ENCODE measurements around the gene IGF1R. TPM values are rescaled to one million over a fixed set of nuclear protein-coding genes. Genes with fewer than 3 reads are reported as not detected.
A peak's percentile ranks its signal among the peaks of the same experiment; 100 is the strongest.

IGF1R gene
- total RNA-seq, 1 donor from 2014 or later, result 131 TPM

DNA sequence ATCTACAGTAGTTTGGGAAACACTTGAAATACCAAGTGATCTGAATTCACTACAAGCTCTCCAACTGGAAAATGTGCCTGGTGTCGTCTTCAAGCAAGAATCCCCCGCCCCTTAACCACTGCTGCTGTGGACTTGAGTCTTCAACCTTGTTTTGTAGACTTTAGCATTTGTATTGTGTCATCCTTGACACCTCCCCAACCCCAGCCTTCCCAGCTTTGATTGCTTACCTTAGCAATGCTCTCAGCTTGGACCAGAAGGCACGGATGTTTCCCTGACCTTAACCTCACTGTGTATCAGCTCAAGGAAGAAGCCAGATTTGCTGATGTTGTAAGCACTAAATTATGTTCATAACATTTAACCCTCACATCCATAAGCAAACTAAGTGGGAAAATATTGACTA is 146.4 kb downstream of the IGF1R start:
- H3K27ac Mint-ChIP-seq (ENCODE audit: unreplicated experiment), result no peak overlapping the region
- H3K4me3 Mint-ChIP-seq (ENCODE audit: unreplicated experiment), result no peak overlapping the region
- peaks cover 7% of the 10 kb centered on the region for H3K36me3 Mint-ChIP-seq (ENCODE audit: low read depth, unreplicated experiment)
- TF ChIP-seq CTCF (IDR thresholded peaks at IDR 0.05; ENCODE audit: unreplicated experiment), result no peak
- H3K27me3 Mint-ChIP-seq (ENCODE audit: unreplicated experiment), result peaks cover 15% of the 10 kb centered on the region
- no peak for DNase-seq (ENCODE audit: low spot score)
- no peaks in the 10 kb centered on the region for H3K9me3 Mint-ChIP-seq (ENCODE audit: unreplicated experiment)
- peaks cover 80% of the 10 kb centered on the region for H3K4me1 Mint-ChIP-seq (ENCODE audit: unreplicated experiment)

GRCh38 chr15:98795980-98796379 is 147.6 kb downstream of the IGF1R start:
- no peak for TF ChIP-seq CTCF (IDR thresholded peaks at IDR 0.05; ENCODE audit: unreplicated experiment)
- peaks cover 7% of the 10 kb centered on the region for H3K36me3 Mint-ChIP-seq (ENCODE audit: low read depth, unreplicated experiment)

DNA sequence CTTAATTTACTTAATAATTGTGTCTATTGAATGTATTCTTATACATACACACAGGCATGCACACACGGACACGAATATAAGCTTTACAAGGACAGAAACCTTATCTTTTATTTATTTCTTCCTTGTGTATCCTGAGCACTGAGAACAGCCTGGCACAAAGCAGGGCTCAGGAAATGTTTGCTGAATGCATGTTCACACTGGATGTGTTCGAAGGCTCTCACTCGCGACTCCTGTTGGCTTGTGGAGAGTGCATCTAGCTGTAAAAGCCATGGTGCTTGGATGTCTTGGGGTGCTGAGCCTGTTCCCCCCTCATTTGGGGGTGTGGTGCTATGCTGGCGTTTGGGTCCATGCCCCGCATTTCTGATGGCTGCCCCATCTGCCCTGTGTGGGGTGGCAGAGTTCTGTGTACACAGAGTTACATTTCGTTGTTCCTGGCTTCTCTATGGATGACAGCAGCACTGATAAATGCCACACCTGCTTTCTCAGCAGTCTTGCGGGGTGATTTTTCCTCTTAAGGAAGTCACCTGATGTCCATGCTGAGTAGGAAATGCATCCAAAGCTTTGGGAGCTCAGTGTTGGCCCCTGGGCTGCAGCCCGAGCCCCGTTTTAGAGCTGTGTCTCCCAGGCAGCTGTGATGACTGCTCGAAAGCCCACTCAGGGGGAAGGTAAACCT is 148.5 kb downstream of the IGF1R start:
- H3K27ac Mint-ChIP-seq (ENCODE audit: unreplicated experiment), result no peak overlapping the region
- peaks cover 87% of the 10 kb centered on the region for H3K4me1 Mint-ChIP-seq (ENCODE audit: unreplicated experiment)
- no peak for TF ChIP-seq CTCF (IDR thresholded peaks at IDR 0.05; ENCODE audit: unreplicated experiment)
- no peak for DNase-seq (ENCODE audit: low spot score)
- H3K4me3 Mint-ChIP-seq (ENCODE audit: unreplicated experiment), result no peak overlapping the region
- H3K9me3 Mint-ChIP-seq (ENCODE audit: unreplicated experiment), result no peaks in the 10 kb centered on the region
- peaks cover 7% of the 10 kb centered on the region for H3K36me3 Mint-ChIP-seq (ENCODE audit: low read depth, unreplicated experiment)
- peaks cover 17% of the 10 kb centered on the region for H3K27me3 Mint-ChIP-seq (ENCODE audit: unreplicated experiment)

More at GRCh38 chr15:98795980-98796379, 147.6 kb downstream of the IGF1R start:
- peaks cover 81% of the 10 kb centered on the region for H3K4me1 Mint-ChIP-seq (ENCODE audit: unreplicated experiment)
- H3K27me3 Mint-ChIP-seq (ENCODE audit: unreplicated experiment), result peaks cover 16% of the 10 kb centered on the region
- H3K4me3 Mint-ChIP-seq (ENCODE audit: unreplicated experiment), result no peak overlapping the region
- no peak for DNase-seq (ENCODE audit: low spot score)
- peak overlapping the region; percentile 42 for H3K27ac Mint-ChIP-seq (ENCODE audit: unreplicated experiment)
- no peaks in the 10 kb centered on the region for H3K9me3 Mint-ChIP-seq (ENCODE audit: unreplicated experiment)

DNA sequence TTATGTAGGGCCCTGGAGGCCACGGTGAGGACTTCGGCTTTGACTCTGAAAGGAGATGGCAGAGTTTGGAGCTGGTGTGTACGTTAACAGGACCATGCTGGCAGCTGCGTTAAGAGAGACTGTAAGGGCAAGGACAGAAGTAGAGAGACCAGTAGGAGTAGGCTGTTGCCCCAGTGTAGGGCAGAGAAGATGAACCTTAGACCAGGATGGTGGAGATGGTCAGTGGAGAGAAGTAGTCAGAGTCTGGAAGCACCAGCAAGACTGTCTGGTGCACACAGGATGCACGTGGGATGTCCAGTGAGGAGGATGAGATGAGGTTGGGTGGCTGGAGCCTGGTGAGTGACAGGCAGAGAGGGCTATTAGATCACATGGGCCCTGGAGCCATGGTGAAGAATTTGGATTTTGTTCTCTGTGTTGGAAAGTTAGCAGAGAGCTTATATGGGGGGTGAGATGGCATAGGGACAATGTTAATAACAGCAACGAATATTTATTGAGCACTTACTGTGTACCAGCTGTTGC is 150.1 kb downstream of the IGF1R start:
- no peak for DNase-seq (ENCODE audit: low spot score)
- H3K9me3 Mint-ChIP-seq (ENCODE audit: unreplicated experiment), result no peaks in the 10 kb centered on the region
- TF ChIP-seq CTCF (IDR thresholded peaks at IDR 0.05; ENCODE audit: unreplicated experiment), result no peak
- H3K27me3 Mint-ChIP-seq (ENCODE audit: unreplicated experiment), result peaks cover 19% of the 10 kb centered on the region
- peaks cover 88% of the 10 kb centered on the region for H3K4me1 Mint-ChIP-seq (ENCODE audit: unreplicated experiment)
- peak overlapping the region; percentile 52 for H3K4me3 Mint-ChIP-seq (ENCODE audit: unreplicated experiment)
- peak overlapping the region; percentile 65 for H3K27ac Mint-ChIP-seq (ENCODE audit: unreplicated experiment)
- peaks cover 7% of the 10 kb centered on the region for H3K36me3 Mint-ChIP-seq (ENCODE audit: low read depth, unreplicated experiment)

Measured in endothelial cell (in vitro differentiated cells).